Measurements from ENCODE around the gene MAGI1. TPM values are rescaled to one million over a fixed set of nuclear protein-coding genes. Genes with fewer than 3 reads are reported as not detected.
"Not testable (repeated sequence)": the region's sequence is repeated elsewhere in the genome, so short reads cannot be mapped to it uniquely, and the experiment has no call there.

MAGI1 gene
- polyA plus RNA-seq, 6 donors from 2014 or later, result 0.08 TPM; not detected in 5

DNA sequence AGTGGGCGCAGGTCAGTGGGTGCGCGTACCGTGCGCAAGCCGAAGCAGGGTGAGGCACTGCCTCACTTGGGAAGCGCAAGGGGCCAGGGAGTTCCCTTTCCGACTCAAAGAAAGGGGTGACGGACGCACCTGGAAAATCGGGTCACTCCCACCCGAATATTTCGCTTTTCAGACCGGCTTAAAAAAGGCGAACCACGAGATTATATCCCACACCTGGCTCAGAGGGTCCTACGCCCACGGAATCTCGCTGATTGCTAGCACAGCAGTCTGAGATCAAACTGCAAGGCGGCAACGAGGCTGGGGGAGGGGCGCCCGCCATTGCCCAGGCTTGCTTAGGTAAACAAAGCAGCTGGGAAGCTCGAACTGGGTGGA, 529.3 kb downstream of the MAGI1 start:
- DNase-seq; H3K27me3 Mint-ChIP-seq; H3K4me3 Mint-ChIP-seq; H3K4me1 Mint-ChIP-seq; H3K9me3 Mint-ChIP-seq; H3K36me3 Mint-ChIP-seq; H3K27ac Mint-ChIP-seq; ATAC-seq (ENCODE audit: low read depth in 2 of 2): not testable (repeated sequence)

DNA sequence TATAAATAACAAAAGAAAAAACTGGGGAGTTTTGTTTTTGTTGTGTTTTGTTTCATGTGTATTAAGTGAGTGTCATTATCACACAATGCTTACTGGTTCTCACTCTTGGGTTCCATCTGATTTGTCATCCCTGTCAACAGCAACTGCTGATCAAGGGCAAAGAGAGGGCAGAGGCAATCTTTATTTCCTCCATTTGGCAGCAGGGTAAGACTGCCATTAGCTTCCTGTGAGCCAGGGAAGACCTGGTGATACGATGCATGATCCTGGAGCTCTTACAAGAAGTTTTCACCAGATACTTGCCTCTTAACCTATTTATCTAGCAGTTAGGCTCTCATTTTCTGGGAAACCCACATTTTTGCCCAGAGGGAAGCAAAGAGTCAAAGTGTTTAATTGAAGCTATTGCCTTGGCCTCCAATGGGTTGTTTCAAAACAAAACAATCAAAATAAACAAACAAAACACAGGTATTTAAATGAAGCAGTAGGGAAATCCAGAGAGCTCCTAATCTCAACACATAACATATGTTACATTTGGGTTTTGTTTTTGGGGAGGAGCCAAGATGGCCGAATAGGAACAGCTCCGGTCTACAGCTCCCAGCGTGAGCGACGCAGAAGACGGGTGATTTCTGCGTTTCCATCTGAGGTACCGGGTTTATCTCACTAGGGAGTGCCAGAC, 529.8 kb downstream of the MAGI1 start:
- H3K27me3 Mint-ChIP-seq, result no peaks in the 10 kb centered on the region
- no peaks in the 10 kb centered on the region for H3K4me1 Mint-ChIP-seq
- no peak overlapping the region for H3K27ac Mint-ChIP-seq
- no peak overlapping the region for H3K4me3 Mint-ChIP-seq
- H3K9me3 Mint-ChIP-seq, result peaks cover 0 to 9% (median 4%) of the 10 kb centered on the region in 7 donors
- DNase-seq (no peak), ATAC-seq (ENCODE audit: low read depth in 2 of 2) (no peak)
- no peaks in the 10 kb centered on the region for H3K36me3 Mint-ChIP-seq

DNA sequence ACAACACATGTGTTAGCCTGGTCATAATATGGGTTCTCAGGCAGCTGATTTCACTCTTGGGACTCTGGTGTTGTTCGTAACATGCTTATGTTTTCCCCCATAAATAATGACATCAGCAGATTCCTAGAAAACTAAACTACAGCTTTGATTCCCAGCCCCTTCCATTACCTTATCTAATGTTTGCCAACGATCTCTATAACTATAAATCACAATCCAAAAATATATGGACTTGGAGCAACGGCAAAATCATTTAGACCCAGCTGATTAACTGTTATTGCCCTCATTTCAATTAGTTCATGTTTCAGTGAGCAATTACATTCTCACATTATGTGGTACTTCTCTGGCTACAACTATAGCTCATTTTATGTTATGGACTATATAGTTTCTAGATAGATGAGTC, 531.3 kb downstream of the MAGI1 start:
- H3K4me3 Mint-ChIP-seq, result no peak overlapping the region
- H3K36me3 Mint-ChIP-seq, result no peaks in the 10 kb centered on the region
- no peak overlapping the region for H3K27ac Mint-ChIP-seq
- ATAC-seq (ENCODE audit: low read depth in 2 of 2) (no peak), DNase-seq (no peak)
- no peaks in the 10 kb centered on the region for H3K4me1 Mint-ChIP-seq
- peaks cover 0 to 10% (median 7%) of the 10 kb centered on the region in 7 donors for H3K9me3 Mint-ChIP-seq
- no peaks in the 10 kb centered on the region for H3K27me3 Mint-ChIP-seq

DNA sequence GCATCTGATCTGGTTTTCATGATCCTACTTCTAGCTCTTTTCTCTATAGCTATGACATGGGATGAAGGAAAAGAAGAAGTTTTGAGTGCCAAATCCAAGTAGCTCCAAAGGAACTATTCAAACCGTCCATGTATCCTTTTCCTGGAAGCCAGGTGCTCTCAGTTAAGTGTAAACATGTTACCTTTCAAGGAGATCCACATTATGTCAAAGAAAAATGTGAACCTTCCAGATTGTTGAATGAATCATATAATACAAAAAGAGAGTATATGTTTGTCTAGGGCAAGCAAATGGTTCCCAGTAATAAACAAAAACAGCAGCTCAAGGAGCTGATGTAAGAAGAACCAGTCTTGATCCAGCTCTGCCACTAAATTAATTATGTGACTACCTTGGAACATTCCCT, 534.9 kb downstream of the MAGI1 start:
- no peaks in the 10 kb centered on the region for H3K4me1 Mint-ChIP-seq
- peaks cover 0 to 14% (median 5%) of the 10 kb centered on the region in 7 donors for H3K9me3 Mint-ChIP-seq
- ATAC-seq (ENCODE audit: low read depth in 2 of 2), result no peak
- no peak for DNase-seq
- no peak overlapping the region for H3K4me3 Mint-ChIP-seq
- no peaks in the 10 kb centered on the region for H3K27me3 Mint-ChIP-seq
- no peaks in the 10 kb centered on the region for H3K36me3 Mint-ChIP-seq
- no peak overlapping the region for H3K27ac Mint-ChIP-seq

DNA sequence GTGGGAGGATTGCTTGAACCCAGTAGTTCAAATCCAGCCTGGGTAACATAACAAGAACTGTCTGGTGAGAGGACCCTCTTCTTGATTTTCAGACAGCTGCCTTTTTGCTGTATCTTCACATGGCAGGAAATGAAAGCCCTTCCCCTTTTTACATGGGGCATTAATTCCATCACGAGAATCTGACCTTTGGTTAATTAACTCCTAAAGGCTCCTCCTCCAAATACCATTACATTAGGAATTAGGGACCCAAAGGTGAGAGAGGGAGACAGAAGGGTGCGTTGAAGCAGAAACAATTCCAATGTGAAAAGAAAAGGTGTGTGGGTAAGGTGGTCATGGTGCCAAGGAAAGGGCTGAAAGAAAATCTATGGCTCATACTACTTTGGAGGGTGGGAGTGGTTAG, 536.2 kb downstream of the MAGI1 start:
- no peaks in the 10 kb centered on the region for H3K27me3 Mint-ChIP-seq
- DNase-seq (no peak), ATAC-seq (ENCODE audit: low read depth in 2 of 2) (no peak)
- no peaks in the 10 kb centered on the region for H3K4me1 Mint-ChIP-seq
- H3K4me3 Mint-ChIP-seq, result no peak overlapping the region
- peaks cover 0 to 11% (median 3%) of the 10 kb centered on the region in 7 donors for H3K9me3 Mint-ChIP-seq
- no peak overlapping the region for H3K27ac Mint-ChIP-seq
- no peaks in the 10 kb centered on the region for H3K36me3 Mint-ChIP-seq

DNA sequence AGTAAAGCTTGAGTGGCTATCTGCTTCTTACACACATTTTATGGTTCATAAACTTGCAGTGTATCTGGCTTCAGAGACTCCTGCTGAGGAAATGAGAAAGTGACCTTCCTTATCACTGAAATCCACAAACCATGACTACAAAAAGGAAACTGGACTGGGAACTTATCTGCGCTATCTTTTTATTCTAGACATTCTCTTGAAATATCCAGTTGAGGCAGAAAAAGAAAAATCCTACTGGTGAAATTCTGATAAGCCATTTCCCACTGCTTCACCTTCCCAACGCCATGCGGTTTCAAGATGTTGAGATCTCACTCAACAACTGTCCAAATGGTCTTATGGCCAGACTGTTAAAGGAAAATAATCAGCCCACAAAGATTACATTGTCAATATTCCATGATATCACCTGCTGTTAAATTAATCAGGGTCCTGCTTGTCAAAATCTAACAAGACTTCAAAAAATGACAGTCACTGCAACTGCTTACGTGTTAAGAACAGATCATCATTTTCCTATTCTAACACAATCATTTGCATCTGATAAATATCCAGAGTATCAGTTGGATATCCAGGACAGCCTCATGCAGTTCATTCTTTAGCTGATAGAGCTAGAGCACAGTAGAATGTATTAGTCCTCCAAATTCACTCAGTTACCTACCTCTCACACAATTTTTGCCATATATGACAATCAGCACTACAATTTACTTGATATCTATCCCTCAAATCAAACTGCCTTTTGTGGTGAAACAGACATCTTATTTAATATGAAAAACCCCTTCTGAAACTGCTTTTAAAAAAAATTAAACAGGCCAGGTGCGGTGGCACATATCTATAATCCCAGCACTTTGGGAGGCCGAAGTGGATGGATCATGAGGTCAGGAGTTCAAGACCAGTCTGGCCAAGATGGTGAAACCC, 538.1 kb downstream of the MAGI1 start:
- no peak overlapping the region for H3K27ac Mint-ChIP-seq
- H3K4me1 Mint-ChIP-seq, result no peaks in the 10 kb centered on the region
- peaks cover 2 to 10% (median 6%) of the 10 kb centered on the region in 7 donors for H3K9me3 Mint-ChIP-seq
- no peak overlapping the region for H3K4me3 Mint-ChIP-seq
- ATAC-seq (ENCODE audit: low read depth in 2 of 2) (no peak), DNase-seq (no peak)
- no peaks in the 10 kb centered on the region for H3K36me3 Mint-ChIP-seq
- H3K27me3 Mint-ChIP-seq, result no peaks in the 10 kb centered on the region

DNA sequence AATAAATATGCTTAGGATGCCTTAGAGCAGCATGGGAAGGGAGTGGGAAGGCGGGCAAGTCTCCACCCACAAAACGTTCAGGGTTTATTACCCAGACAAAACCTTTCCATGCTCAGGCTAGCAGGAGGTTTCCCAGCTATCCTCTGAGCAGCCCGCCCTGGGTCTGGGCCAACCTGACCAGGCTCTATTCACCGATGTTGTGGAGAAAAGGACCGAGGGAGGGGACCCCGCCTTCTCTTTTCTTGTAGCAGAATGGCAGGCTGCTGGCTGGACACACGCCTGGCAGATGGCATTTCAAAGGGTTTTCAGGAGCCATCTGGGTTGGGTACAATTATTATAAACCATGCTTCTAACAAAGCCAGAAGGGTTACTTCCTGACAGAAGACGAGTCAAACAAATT, 540.9 kb downstream of the MAGI1 start:
- H3K27ac Mint-ChIP-seq, result no peak overlapping the region
- H3K4me3 Mint-ChIP-seq, result no peak overlapping the region
- H3K9me3 Mint-ChIP-seq, result peaks cover 2 to 19% (median 6%) of the 10 kb centered on the region in 7 donors
- no peaks in the 10 kb centered on the region for H3K27me3 Mint-ChIP-seq
- no peaks in the 10 kb centered on the region for H3K4me1 Mint-ChIP-seq
- H3K36me3 Mint-ChIP-seq, result no peaks in the 10 kb centered on the region
- DNase-seq (no peak), ATAC-seq (ENCODE audit: low read depth in 2 of 2) (no peak)

DNA sequence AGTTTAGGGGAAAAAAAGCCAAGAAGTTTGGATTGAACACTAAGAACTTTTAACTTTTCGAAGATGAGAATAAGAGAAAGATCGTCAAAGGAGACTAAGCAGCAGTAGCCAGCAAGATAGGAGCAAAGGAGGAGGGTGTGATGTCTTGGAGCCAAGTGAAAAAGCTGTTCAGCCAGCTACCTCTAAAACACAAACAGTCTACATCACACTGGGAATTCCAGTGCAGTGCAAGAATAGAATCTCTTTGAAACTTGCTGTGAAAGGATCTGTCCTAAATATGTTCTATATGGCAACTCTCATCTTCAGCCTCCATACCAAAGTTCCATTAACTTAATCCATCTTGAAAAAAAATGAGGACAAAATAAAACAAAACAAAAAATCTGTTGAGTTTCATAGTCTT, 541.5 kb downstream of the MAGI1 start:
- H3K27ac Mint-ChIP-seq, result peak overlapping the region in 1 of 6 donors; percentile 26
- H3K4me1 Mint-ChIP-seq, result no peaks in the 10 kb centered on the region
- ATAC-seq (ENCODE audit: low read depth in 2 of 2), result no peak
- H3K4me3 Mint-ChIP-seq, result no peak overlapping the region
- H3K27me3 Mint-ChIP-seq, result no peaks in the 10 kb centered on the region
- H3K36me3 Mint-ChIP-seq, result no peaks in the 10 kb centered on the region
- DNase-seq, result no peak
- H3K9me3 Mint-ChIP-seq, result peaks cover 0 to 14% (median 4%) of the 10 kb centered on the region in 7 donors

DNA sequence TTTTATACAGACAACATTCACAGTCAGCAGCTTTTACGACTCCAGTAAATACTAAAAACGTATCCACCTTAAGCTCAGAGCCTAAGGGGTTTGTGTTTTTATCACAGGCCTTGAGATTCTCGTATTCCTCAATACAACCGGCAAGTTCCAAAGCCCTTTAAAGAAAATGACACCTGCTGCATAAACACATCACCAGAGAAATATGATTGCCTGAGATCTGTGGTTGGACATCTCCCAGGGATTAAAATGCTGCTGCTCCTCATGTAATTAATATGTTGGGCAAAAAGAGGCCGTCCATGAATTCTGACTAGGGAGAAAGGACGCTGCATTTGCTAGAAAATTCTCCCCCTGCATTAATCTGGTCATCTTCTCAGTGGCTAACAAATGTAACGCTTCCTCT, 544.8 kb downstream of the MAGI1 start:
- Mint-ChIP-seq H3K4me1 (no peaks in the 10 kb centered on the region), H3K27ac (no peak overlapping the region), H3K9me3 (peaks cover 2 to 11% (median 4%) of the 10 kb centered on the region in 7 donors), H3K27me3 (no peaks in the 10 kb centered on the region), H3K36me3 (no peaks in the 10 kb centered on the region), H3K4me3 (no peak overlapping the region)
- no peak for ATAC-seq (ENCODE audit: low read depth in 2 of 2)
- DNase-seq, result no peak

DNA sequence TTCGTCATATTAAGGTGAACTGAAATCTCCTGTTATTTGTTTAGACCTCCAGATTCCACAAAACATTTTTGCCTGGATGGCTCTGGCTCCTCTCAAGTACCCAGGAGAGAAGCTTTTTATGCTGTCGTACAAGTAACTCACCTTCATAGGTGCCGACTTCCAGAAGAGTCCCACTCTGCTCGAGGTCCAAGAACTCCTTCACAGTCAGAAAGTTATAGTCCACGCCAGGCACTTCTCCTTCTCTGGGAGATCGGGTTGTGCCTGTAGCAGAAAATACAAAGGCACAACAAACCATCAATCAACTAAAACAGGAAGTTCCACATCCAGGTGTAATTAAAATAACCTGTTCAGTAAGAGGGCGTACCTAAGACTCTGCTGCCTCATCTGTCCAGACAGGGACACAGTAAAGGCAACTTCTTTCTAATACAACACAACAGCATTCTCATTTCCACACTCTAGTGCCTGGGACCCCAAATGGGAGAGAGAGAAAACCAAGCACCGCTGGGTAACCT, 545.3 kb downstream of the MAGI1 start:
- H3K36me3 Mint-ChIP-seq, result no peaks in the 10 kb centered on the region
- H3K4me1 Mint-ChIP-seq, result no peaks in the 10 kb centered on the region
- no peaks in the 10 kb centered on the region for H3K27me3 Mint-ChIP-seq
- peaks cover 2 to 11% (median 5%) of the 10 kb centered on the region in 7 donors for H3K9me3 Mint-ChIP-seq
- ATAC-seq (ENCODE audit: low read depth in 2 of 2), result no peak
- no peak overlapping the region for H3K4me3 Mint-ChIP-seq
- no peak overlapping the region for H3K27ac Mint-ChIP-seq
- no peak for DNase-seq

DNA sequence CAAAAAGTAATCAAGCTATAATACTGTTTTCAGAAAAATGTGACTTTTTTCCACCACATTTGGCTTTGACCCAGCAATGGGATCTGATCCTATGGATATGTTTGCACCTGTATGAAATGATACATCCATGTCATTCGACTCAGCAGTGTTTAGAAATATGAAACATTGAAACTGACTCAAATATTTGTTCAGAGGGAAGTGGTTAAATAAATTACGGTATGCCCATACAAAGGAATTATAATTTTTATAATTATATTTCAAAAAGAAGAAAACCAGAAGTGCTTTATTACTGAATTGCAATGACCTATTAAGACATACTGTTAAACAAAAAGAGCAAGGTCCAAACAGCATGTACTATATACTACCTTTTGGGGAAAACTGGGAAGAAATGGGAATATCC, 546.5 kb downstream of the MAGI1 start:
- Mint-ChIP-seq H3K36me3 (no peaks in the 10 kb centered on the region), H3K9me3 (peaks cover 2 to 11% (median 5%) of the 10 kb centered on the region in 7 donors), H3K4me1 (no peaks in the 10 kb centered on the region), H3K27me3 (no peaks in the 10 kb centered on the region), H3K4me3 (no peak overlapping the region), H3K27ac (no peak overlapping the region)
- ATAC-seq (ENCODE audit: low read depth in 2 of 2) (no peak), DNase-seq (no peak)

DNA sequence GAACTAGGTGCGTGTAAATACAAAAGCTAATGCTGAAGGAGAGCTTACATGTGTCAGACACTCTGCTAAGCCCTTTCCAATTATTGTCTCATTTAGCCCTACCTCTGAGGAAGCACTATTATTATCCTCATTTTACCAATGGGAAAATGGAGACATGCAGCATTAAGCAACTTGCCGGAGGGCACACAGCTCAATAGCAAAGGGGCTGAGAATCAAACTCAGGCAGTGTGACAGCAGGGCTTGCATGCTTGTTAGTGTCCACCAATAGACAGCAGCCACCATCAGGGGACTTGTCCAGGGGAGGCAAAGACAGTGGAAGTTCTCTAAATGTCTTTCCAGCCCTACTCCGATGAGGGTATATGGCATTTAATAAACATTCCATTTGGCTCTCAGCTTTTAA, 548.6 kb downstream of the MAGI1 start:
- H3K36me3 Mint-ChIP-seq, result no peaks in the 10 kb centered on the region
- no peak for ATAC-seq (ENCODE audit: low read depth in 2 of 2)
- no peaks in the 10 kb centered on the region for H3K27me3 Mint-ChIP-seq
- peaks cover 0 to 7% (median 1%) of the 10 kb centered on the region in 7 donors for H3K9me3 Mint-ChIP-seq
- no peak overlapping the region for H3K4me3 Mint-ChIP-seq
- no peak for DNase-seq
- H3K4me1 Mint-ChIP-seq, result no peaks in the 10 kb centered on the region
- no peak overlapping the region for H3K27ac Mint-ChIP-seq

DNA sequence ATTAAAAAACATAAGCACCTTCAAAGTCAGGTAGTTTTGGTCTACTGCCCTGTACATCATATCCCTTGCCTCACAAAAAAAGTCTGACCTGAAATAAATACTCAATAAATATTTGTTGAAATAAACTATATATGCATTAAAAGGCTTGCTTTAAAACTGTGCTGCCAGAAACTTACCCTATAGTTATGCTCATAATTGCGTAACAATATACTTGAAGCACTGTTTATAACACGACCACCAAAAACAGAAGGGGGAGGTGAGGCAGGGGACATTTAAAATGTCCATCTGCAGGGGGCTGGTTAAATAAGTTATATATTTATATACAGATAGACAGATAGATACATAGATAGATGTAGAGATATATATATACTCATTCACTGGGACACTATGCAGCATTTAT, 549.5 kb downstream of the MAGI1 start:
- H3K4me1 Mint-ChIP-seq, result no peaks in the 10 kb centered on the region
- H3K9me3 Mint-ChIP-seq, result peaks cover 0 to 7% (median 1%) of the 10 kb centered on the region in 7 donors
- H3K27me3 Mint-ChIP-seq, result no peaks in the 10 kb centered on the region
- no peak for ATAC-seq (ENCODE audit: low read depth in 2 of 2)
- H3K4me3 Mint-ChIP-seq, result no peak overlapping the region
- H3K36me3 Mint-ChIP-seq, result no peaks in the 10 kb centered on the region
- no peak for DNase-seq
- no peak overlapping the region for H3K27ac Mint-ChIP-seq
